GM15510 (cell line): ENCODE results near the gene NOP9.
A peak's percentile ranks its signal among the peaks of the same experiment; 100 is the strongest.

Experiments
- POLR2A ChIP-seq: IDR thresholded peaks from 3 replicates; pipeline ENCODE4 v1.6.1; 2011; ENCODE audit warnings: borderline replicate concordance; ENCODE audit not compliant: insufficient read length; ENCODE audit errors: extremely low read depth

The NOP9 gene

DNA sequence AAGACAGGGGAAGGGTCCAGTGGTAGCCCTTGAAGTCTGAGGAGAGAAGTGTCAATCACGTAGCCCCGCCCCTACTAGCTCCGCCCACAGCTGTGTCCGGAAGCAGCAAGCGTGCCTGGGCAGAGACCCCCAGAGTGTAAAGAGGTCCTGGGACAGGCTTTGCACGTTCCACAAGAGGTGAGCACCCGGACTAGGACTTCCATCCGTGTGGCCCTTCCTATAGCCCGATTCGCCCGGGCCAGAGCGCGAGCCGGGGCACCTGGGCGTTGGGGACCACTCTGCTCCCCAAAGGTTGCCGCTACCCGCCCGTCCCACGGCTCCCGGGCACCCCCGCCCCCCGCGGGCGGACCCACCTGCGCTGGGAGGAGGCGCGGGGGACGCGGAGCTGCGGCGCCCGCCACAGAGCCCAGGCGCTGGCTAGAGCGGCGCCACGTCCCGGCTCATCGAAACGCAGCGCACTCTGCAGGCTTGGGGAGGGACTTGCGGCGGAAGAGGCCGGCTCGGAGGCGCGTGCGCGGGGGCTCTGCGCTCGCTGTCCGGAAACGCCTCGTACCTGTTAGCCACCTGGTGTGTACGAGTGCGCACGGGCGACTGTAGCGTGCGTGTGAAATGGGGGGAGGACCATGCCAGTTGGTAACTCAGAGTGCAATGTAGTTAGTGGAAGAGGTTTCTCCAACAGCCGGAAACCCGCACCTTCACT lies 28.4 kb upstream of the NOP9 start, which contains the start of gene RABGGTA:
Gene RABGGTA, minus strand, starts transcription at position 464 of the 700 bp plus-strand sequence. CDS start 482 bp downstream, outside the sequence.
- peak; percentile 84 for TF ChIP-seq POLR2A

DNA sequence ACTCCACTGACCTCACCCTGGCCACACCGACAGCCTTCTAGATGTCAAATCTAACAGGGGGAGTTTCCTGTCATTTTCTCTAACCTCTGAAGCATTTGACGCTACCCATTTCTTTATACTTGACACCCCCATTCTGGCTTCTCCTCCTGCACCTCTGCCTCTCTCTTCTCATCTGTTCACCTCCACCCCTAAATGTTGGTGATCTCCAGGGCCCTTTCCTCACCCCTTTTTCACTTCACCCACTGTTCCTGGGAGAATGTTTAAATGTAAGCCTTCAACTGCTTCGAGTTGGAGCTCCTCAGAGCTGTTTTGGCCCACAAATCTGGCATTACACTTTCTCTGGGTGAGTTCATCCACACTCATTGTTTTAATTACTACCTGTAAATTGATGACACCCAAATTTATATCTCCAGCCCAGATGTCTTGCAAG lies 27.8 kb upstream of the NOP9 start:
- TF ChIP-seq POLR2A, result no peak

DNA sequence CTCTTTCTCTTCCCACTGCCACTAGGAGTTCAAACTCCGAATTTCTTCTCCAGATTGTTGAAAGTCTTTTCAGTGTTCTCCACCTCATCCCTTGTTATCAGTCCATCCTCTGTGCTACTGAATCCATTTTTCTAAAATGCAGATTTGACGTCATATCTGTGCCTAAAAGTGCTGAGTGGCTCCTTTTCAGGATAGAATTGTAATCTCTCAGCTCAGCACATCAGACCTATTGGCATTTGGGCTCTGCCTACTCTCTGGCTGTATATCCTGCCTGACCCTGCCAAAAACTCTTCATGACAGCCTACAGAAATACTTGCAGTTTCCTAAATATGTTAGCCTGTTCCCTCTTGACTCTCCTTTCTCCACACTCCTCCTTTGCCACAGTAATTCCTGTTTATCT lies 27.2 kb upstream of the NOP9 start:
- TF ChIP-seq POLR2A, result no peak

GRCh38 chr14:24273422-24273998 lies 26.1 kb upstream of the NOP9 start:
- TF ChIP-seq POLR2A, result no peak

GRCh38 chr14:24274101-24274543 lies 25.5 kb upstream of the NOP9 start:
- TF ChIP-seq POLR2A, result no peak

DNA sequence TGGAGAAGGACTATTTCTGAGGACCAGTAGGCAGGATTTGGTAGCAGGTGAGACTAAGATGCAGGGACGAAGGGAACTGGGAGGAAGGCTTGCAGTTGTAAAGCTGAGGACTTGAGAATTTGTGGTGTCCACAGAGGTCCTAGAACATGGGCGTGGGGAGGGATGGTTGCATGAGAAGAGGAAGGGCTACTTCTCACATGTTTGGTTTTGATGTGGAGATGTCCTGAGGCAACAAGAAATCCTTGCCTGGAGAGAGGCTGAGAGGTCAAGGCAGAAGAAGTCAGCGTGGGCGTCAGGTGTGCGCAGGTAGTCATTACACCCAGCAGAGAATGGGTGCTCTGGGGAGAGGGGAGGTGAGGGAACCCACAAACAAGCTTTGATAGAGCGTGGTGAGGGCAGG lies 22.6 kb upstream of the NOP9 start:
- TF ChIP-seq POLR2A, result no peak

GRCh38 chr14:24277606-24278321 lies 21.9 kb upstream of the NOP9 start:
- TF ChIP-seq POLR2A, result no peak

DNA sequence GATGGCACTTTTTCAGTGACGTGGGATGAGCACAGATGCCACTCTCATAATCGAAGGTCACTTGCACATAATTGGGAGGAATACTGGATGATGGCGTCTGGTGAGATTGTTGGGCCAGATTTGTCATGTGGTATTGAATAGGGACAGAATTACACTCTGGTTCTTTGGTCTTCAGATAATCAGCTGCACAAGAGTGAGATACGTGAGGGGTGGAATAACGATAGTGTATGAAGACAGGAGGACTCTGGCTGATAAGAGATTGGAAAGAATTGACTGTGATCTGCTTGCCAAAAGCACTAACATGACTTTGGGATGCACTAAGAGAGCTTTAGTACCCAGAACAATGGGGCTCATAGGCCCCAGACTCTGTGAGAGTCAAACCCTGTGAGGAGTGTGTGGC lies 21.2 kb upstream of the NOP9 start:
- TF ChIP-seq POLR2A, result no peak

- TF ChIP-seq POLR2A, result no peak
Measured at GRCh38 chr14:24279301-24280186, 20.1 kb upstream of the NOP9 start.

DNA sequence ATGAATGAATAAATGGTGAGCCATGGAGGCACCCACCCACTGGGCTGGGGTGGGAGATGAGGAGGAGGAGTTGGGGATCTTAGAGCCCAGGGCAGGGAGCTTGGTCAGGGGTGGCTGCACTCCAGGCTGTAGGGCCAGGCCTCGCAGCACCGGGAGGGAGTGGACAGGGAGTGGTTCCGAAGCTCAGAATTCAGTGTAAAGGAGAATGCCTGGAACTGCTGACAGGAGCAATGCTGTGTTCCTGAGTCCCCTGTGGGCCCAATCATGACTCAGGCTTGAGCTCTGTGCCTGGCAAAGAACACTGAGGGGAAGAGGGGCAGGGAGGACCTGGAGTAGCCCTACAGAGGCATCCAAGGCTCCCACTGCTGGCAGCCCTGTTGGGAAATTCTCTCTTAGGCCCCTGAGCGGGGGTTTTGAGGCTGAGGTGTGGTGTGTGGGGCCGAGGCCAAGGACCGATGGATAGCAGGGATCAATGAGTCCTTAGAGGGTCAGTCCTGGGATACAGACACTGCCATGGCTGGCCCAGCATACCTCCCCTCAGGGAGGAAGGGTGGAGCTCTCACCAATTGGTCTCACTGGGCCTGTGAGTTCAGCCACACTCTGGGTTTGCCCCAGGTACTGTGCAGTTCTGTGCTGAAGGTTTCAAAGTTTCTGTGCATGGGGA lies 18.7 kb upstream of the NOP9 start:
- TF ChIP-seq POLR2A, result no peak

DNA sequence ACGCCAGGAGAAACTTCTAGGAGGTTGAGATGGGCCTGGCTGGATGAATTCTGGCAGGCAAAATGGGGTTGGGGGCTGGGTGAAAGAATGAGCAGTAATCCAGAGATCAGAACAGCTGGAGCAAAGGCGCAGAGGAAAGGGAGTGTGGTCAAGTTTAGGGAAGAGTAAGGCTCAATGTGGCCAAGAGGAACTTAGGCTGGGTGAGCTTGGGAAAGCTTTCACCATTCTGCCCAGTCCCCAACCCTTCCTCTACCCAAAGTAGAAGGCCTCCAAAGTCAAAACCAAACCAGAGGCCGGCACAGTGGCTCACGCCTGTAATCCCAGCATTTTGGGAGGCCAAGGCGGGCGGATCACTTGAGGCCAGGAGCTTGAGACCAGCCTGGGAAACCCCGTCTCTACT lies 18.0 kb upstream of the NOP9 start:
- no peak for TF ChIP-seq POLR2A

DNA sequence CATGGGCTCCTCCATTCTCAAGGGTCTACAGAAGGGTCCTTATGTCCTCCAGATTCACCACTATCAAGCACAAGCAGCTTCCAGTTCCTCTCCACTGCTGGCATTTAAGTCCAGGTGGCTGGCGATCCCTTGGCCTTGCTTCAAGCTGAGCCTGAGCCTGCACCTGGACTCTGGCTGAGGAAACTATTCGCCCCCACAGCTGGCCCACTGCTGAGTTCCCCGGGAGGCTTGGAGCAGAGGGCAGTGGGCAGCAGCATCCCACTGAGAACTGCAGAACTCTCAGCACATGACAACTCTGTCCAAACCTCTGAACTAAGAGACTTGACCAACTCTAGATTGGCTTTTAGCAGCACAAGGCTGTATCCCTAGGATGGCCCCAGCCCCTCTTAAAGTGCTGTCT lies 16.9 kb upstream of the NOP9 start:
- TF ChIP-seq POLR2A, result no peak

GRCh38 chr14:24283796-24284460 lies 15.7 kb upstream of the NOP9 start:
- no peak for TF ChIP-seq POLR2A
